Amniotic epithelial cell (primary cell): ENCODE results near the gene GPAT2.
"Not testable (repeated sequence)": the region's sequence is repeated elsewhere in the genome, so short reads cannot be mapped to it uniquely, and the experiment has no call there.

Experiments used
- DNase-seq: peaks from one replicate; pipeline ENCODE4 v3.0.0-alpha.2; 2010; ENCODE audit warnings: low read depth

Gene GPAT2

GRCh38 chr2:96034792-96035191 lies at the start of gene GPAT2:
TSS of gene GPAT2 (minus strand) at chr2:96034916. CDS start at chr2:96032359, 2,557 bp downstream.
- not testable (repeated sequence) for DNase-seq

- DNase-seq: no peak
Measured at GRCh38 chr2:96083989-96084857, 49.5 kb upstream of the GPAT2 start.

GRCh38 chr2:96083064-96083939 lies 48.6 kb upstream of the GPAT2 start:
- DNase-seq: no peak

- no peak for DNase-seq
Measured at GRCh38 chr2:96082211-96083063, 47.7 kb upstream of the GPAT2 start.

- no peak for DNase-seq
Measured at GRCh38 chr2:96081042-96081441, 46.3 kb upstream of the GPAT2 start.

- no peak for DNase-seq
Measured at GRCh38 chr2:96075199-96075771, 40.6 kb upstream of the GPAT2 start.

- no peak for DNase-seq
Measured at GRCh38 chr2:96074156-96074555, 39.4 kb upstream of the GPAT2 start.

GRCh38 chr2:96073170-96073775 lies 38.6 kb upstream of the GPAT2 start:
- no peak for DNase-seq

- no peak for DNase-seq
Measured at GRCh38 chr2:96072746-96073145, 38.0 kb upstream of the GPAT2 start.

- not testable (repeated sequence) for DNase-seq
Measured at GRCh38 chr2:96071977-96072491, 37.3 kb upstream of the GPAT2 start.

GRCh38 chr2:96071087-96071976 lies 36.6 kb upstream of the GPAT2 start:
- DNase-seq: not testable (repeated sequence)

- not testable (repeated sequence) for DNase-seq
Measured at GRCh38 chr2:96070351-96070750, 35.6 kb upstream of the GPAT2 start.

- not testable (repeated sequence) for DNase-seq
Measured at GRCh38 chr2:96069878-96070277, 35.2 kb upstream of the GPAT2 start.

GRCh38 chr2:96067902-96068581 lies 33.3 kb upstream of the GPAT2 start:
- DNase-seq: not testable (repeated sequence)

GRCh38 chr2:96067098-96067660 lies 32.5 kb upstream of the GPAT2 start:
- not testable (repeated sequence) for DNase-seq

GRCh38 chr2:96066511-96066910 lies 31.8 kb upstream of the GPAT2 start:
- not testable (repeated sequence) for DNase-seq

- not testable (repeated sequence) for DNase-seq
Measured at GRCh38 chr2:96065954-96066353, 31.2 kb upstream of the GPAT2 start.

GRCh38 chr2:96065381-96065930 lies 30.7 kb upstream of the GPAT2 start:
- no peak for DNase-seq
